Fibroblast of villous mesenchyme (primary cell): ENCODE results near the gene IGF2R. TPM values are rescaled to one million over a fixed set of nuclear protein-coding genes. Genes with fewer than 3 reads are reported as not detected.
"Not testable (repeated sequence)": the region's sequence is repeated elsewhere in the genome, so short reads cannot be mapped to it uniquely, and the experiment has no call there.

Source experiments
- DNase-seq: peaks from one replicate; pipeline ENCODE4 v3.0.0-alpha.2; 2010; ENCODE audit warnings: low read depth
- H3K4me3 ChIP-seq: 2 replicates; pipeline ENCODE4 v1.5.1; 2011; ENCODE audit warnings: low read depth, mild to moderate bottlenecking, low read length
- CTCF ChIP-seq: IDR thresholded peaks from 2 replicates; pipeline ENCODE4 v1.5.1; 2012; ENCODE audit warnings: low read depth, mild to moderate bottlenecking, low read length; ENCODE audit not compliant: insufficient read depth
- total RNA-seq: library from RNA; depleted of rRNA; stranded (reverse); fragments of >200 nt; gene quantifications from 2 replicates; pipeline ENCODE4 v1.2.3, GENCODE V29; 2012

IGF2R gene, protein sequence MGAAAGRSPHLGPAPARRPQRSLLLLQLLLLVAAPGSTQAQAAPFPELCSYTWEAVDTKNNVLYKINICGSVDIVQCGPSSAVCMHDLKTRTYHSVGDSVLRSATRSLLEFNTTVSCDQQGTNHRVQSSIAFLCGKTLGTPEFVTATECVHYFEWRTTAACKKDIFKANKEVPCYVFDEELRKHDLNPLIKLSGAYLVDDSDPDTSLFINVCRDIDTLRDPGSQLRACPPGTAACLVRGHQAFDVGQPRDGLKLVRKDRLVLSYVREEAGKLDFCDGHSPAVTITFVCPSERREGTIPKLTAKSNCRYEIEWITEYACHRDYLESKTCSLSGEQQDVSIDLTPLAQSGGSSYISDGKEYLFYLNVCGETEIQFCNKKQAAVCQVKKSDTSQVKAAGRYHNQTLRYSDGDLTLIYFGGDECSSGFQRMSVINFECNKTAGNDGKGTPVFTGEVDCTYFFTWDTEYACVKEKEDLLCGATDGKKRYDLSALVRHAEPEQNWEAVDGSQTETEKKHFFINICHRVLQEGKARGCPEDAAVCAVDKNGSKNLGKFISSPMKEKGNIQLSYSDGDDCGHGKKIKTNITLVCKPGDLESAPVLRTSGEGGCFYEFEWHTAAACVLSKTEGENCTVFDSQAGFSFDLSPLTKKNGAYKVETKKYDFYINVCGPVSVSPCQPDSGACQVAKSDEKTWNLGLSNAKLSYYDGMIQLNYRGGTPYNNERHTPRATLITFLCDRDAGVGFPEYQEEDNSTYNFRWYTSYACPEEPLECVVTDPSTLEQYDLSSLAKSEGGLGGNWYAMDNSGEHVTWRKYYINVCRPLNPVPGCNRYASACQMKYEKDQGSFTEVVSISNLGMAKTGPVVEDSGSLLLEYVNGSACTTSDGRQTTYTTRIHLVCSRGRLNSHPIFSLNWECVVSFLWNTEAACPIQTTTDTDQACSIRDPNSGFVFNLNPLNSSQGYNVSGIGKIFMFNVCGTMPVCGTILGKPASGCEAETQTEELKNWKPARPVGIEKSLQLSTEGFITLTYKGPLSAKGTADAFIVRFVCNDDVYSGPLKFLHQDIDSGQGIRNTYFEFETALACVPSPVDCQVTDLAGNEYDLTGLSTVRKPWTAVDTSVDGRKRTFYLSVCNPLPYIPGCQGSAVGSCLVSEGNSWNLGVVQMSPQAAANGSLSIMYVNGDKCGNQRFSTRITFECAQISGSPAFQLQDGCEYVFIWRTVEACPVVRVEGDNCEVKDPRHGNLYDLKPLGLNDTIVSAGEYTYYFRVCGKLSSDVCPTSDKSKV (N-terminal part only)
- 130 and 132 TPM in 2 replicates for total RNA-seq

- peak; percentile 92 for DNase-seq
- peak within 1 kb of the TSS; percentile 77 for H3K4me3 ChIP-seq
- no peak for TF ChIP-seq CTCF
These were observed at the start of gene IGF2R for GRCh38 chr6:159968295-159969203. TSS of gene IGF2R (plus strand) at chr6:159969082. CDS start at chr6:159969247, 165 bp downstream.

- no peak for DNase-seq
- TF ChIP-seq CTCF: no peak
- H3K4me3 ChIP-seq: no peak overlapping the region
These were observed 49.1 kb upstream of the IGF2R start for GRCh38 chr6:159919800-159920199.

GRCh38 chr6:159924150-159924549 lies 44.7 kb upstream of the IGF2R start:
- DNase-seq, H3K4me3 ChIP-seq: not testable (repeated sequence)

DNA sequence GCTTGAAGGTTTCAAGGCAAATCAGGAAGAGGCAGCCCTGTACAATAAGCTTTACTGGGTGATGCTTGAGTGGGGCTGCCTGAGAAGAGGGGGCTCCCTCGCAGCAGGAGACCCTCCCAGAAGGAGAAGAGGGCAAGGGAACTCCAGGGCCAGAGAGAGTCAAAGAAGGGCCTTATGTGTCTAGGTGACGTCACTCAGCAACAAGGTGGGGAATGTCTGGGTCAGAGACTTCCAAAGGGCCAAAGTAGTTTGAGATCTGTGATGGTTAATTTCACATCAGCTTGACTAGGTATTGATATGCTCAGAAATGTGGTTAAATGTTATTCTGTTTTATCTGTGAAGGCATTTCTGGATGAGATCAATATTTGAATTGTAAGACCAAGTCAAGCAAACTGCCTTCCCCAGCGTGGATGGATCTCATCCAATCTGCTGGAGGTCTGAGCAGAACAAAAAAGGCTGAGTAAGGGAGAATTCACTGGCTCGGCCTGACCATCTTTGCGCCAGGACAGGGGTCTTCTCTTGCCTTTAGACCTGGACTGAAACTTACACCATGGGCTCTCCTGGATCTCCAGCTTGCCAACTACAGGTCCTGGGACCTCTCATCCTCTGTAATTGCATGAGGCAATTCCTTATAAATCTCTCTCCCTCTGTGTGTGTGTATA lies 42.2 kb upstream of the IGF2R start:
- DNase-seq: no peak
- H3K4me3 ChIP-seq: no peak overlapping the region
- no peak for TF ChIP-seq CTCF

DNA sequence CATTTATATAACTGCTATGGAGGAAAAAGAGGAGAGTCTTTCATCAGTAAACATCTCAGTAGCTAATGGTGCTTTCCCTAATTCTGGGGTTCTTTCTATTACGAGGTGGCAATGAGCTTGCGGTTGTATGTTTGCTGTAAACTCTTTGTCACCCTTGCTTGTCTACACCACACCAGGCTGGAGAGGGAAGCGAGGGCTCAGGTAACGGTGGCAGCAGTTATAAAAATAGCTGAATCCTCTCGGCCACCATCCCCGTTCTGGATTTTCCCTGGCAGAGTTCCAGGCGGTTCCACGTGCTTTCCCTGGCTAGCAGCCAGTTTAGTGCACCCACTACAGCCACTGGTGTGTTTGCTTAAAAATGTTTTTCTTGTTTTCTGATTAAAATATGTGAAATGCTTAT lies 39.1 kb upstream of the IGF2R start:
- no peak overlapping the region for H3K4me3 ChIP-seq
- no peak for TF ChIP-seq CTCF
- DNase-seq: no peak

- no peak for DNase-seq
- H3K4me3 ChIP-seq: no peak overlapping the region
- TF ChIP-seq CTCF: no peak
These were observed 37.8 kb upstream of the IGF2R start for GRCh38 chr6:159931112-159931511.
